ENCODE results near the gene AJAP1.

AJAP1 gene

DNA sequence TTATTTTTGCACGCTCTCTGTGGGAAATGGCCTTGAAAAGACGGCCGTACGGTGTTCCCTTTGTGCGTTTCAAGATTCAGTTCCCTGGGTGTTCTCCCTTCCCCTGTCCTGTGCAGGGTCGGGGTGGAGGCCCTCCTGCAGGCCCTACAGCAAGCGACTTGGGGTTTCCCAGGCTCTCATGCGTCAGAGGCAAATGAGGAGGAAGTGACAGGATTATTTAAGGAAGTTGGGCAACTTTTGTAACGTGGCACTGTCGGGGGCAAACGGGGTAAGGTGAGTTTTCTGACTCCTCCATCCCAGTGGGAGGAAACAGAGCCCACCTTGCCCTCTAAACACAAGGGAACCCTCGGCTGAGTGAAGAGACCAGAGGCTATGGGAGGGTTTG lies 16.1 kb upstream of the AJAP1 start:
- H3K36me3 ChIP-seq = no peaks in the 10 kb centered on the region
- no peaks in the 10 kb centered on the region for H3K27me3 ChIP-seq
- TF ChIP-seq, protein P1, sequence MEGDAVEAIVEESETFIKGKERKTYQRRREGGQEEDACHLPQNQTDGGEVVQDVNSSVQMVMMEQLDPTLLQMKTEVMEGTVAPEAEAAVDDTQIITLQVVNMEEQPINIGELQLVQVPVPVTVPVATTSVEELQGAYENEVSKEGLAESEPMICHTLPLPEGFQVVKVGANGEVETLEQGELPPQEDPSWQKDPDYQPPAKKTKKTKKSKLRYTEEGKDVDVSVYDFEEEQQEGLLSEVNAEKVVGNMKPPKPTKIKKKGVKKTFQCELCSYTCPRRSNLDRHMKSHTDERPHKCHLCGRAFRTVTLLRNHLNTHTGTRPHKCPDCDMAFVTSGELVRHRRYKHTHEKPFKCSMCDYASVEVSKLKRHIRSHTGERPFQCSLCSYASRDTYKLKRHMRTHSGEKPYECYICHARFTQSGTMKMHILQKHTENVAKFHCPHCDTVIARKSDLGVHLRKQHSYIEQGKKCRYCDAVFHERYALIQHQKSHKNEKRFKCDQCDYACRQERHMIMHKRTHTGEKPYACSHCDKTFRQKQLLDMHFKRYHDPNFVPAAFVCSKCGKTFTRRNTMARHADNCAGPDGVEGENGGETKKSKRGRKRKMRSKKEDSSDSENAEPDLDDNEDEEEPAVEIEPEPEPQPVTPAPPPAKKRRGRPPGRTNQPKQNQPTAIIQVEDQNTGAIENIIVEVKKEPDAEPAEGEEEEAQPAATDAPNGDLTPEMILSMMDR (IDR thresholded peaks at IDR 0.05; ENCODE audit: low read depth, low read length) = no peak
- no peaks in the 10 kb centered on the region for H3K4me1 ChIP-seq
- H3K9me3 ChIP-seq = no peaks in the 10 kb centered on the region
- no peak for DNase-seq
- H3K4me3 ChIP-seq (ENCODE audit: low read depth, low read length) = no peak overlapping the region

DNA sequence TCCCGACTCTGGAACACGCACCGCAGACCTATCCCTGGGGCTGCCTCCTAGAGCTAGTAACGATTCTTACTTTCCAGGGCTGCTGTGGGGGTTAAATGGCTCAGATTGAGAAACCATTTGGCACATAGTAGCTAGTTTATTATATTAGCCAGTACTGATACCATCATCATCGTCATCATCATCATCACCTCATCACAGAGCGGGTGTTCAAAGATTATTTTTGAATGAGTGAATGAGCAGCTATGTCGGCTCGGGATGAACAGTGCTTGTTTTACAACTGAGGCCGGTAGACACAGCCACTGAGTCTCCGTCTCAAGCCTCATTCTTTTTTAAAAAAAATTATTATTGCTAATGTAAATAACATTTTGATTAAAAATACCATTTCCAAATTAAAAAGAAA lies 13.5 kb upstream of the AJAP1 start:
- DNase-seq = no peak
- Histone ChIP-seq H3K9me3 (no peaks in the 10 kb centered on the region), H3K27me3 (no peaks in the 10 kb centered on the region), H3K4me1 (no peaks in the 10 kb centered on the region), H3K36me3 (no peaks in the 10 kb centered on the region), H3K4me3 (ENCODE audit: low read depth, low read length) (no peak overlapping the region)
- TF ChIP-seq, protein P1 (IDR thresholded peaks at IDR 0.05; ENCODE audit: low read depth, low read length) = no peak

DNA sequence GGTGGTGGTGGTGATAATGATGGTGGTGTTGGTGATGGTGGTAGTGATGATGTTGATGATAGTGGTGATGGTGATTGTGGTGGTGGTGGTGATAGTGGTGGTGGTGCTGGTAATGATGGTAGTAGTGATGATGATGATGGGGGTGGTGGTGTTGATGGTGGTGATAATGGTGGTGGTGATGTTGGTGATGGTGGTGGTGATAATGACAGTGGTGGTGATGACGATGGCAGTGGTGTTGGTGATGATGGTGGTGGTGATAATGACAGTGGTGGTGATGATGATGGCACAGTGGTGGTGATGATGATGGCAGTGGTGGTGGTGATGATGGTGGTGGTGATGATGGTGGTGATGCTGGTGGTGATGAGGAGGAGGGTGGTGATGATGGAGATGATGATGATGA lies 7.0 kb upstream of the AJAP1 start:
- Histone ChIP-seq H3K4me1 (no peaks in the 10 kb centered on the region), H3K36me3 (no peaks in the 10 kb centered on the region), H3K27me3 (no peaks in the 10 kb centered on the region), H3K9me3 (no peaks in the 10 kb centered on the region), H3K4me3 (ENCODE audit: low read depth, low read length) (no peak overlapping the region)
- TF ChIP-seq, protein P1 (IDR thresholded peaks at IDR 0.05; ENCODE audit: low read depth, low read length) = no peak
- no peak for DNase-seq

DNA sequence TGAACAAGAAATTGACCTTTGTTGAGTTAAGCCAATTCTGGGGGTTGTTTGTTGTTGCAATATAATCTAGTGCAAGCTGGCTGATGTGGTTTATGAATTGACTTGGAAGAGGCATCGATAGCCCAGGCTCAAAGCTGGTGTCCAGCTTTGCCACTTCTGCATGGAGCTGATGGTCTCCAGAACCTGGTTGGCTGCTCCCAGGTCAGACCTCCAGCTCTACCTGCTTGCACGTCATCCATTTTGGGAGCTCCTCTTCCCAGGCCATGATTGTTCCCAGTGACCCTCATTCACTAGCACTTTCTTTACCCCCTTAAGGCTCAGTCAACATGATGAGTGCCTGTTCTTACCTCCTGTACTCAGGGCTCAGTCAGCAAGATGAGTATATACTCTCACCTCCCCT lies 5.8 kb upstream of the AJAP1 start:
- TF ChIP-seq, protein P1 (IDR thresholded peaks at IDR 0.05; ENCODE audit: low read depth, low read length) = no peak
- Histone ChIP-seq H3K4me1 (no peaks in the 10 kb centered on the region), H3K9me3 (no peaks in the 10 kb centered on the region)

DNA sequence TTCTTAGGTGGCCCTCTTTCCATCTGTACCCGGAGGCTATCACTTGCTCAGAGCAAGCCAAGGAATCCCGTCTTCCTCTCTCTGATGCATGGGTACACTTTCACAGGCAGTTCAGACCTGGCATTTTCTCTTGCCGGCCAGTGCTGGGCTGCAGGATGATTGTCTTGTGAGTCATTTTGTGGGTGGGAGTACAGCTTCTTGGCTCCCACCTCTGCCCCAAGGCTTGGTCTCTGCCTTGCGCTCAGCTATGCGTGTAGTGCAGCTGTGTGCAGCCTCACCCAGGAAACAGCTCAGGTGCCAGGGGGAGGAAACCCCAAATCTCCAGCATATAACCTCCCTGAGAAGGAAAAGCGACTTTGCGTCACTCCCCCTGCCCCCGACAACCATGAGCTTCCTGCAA lies 3.9 kb upstream of the AJAP1 start:
- H3K9me3 ChIP-seq = no peaks in the 10 kb centered on the region
- peaks cover 25% of the 10 kb centered on the region for H3K27me3 ChIP-seq
- H3K36me3 ChIP-seq = no peaks in the 10 kb centered on the region
- no peak overlapping the region for H3K4me3 ChIP-seq (ENCODE audit: low read depth, low read length)
- H3K4me1 ChIP-seq = no peaks in the 10 kb centered on the region
- TF ChIP-seq, protein P1 (IDR thresholded peaks at IDR 0.05; ENCODE audit: low read depth, low read length) = no peak
- no peak for DNase-seq

More for the DNA sequence above, 5.8 kb upstream of the AJAP1 start:
- H3K27me3 ChIP-seq = peaks cover 8% of the 10 kb centered on the region
- no peaks in the 10 kb centered on the region for H3K36me3 ChIP-seq
- no peak overlapping the region for H3K4me3 ChIP-seq (ENCODE audit: low read depth, low read length)
- no peak for DNase-seq

DNA sequence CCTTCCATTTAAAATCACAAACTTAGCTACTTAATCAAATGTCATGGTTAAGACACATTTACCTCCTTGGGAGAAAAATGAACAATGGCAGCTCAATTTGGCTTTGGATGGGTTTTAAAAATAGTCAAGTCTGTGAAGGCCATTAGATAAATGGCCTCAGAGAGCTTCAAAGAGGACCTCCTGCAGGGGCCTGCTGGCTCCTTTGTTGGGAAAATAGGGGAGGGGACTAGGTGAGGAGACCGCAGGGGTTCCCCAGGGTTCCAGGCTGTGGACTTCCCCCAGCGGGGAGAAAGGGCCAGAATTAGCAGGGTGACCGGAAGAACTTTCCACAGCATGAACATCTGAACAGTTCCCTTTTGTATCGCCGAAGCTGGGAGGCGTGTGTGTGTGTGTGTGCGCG lies 3.4 kb upstream of the AJAP1 start:
- H3K4me3 ChIP-seq (ENCODE audit: low read depth, low read length) = no peak overlapping the region
- no peaks in the 10 kb centered on the region for H3K9me3 ChIP-seq
- no peaks in the 10 kb centered on the region for H3K4me1 ChIP-seq
- no peaks in the 10 kb centered on the region for H3K36me3 ChIP-seq
- H3K27me3 ChIP-seq = peaks cover 30% of the 10 kb centered on the region
- DNase-seq = no peak
- TF ChIP-seq, protein P1 (IDR thresholded peaks at IDR 0.05; ENCODE audit: low read depth, low read length) = no peak
